ENCODE results near the gene LRPAP1. TPM values are rescaled to one million over a fixed set of nuclear protein-coding genes. Genes with fewer than 3 reads are reported as not detected.

Gene LRPAP1
- total and polyA plus RNA-seq, 2 experiments from 2014 or later, result 63.0 to 82.5 TPM

DNA sequence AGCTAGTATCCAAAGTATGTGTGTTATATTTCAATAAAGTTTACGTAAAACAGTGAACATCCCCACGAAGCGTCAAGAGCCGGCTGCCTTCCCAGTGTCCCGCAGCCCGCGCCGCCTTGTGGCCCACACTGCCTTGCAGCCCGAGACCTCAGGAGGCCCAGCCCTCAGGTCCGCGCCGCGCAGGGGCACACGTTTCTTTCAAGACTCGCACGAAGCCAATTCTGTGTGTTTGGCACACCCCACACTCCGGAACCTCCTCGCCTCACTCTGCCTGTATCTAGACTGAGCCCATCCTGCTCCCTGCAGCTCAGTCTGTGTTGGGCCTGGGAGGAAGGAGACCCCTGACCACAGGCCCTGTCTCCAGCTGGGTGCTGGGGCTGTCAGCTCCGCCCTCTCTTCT lies 5.8 kb downstream of the LRPAP1 start:
- H3K27ac Mint-ChIP-seq, result no peak overlapping the region; the same call in 1 of the 2 replicates
- H3K4me1 ChIP-seq (ENCODE audit: insufficient read depth), result peaks cover 11% of the 10 kb centered on the region; the same call in 1 of the 2 replicates
- no peaks in the 10 kb centered on the region for H3K9me3 Mint-ChIP-seq
- no peak overlapping the region for H3K4me3 Mint-ChIP-seq
- no peak for DNase-seq (ENCODE audit: low spot score)
- peaks cover 14% of the 10 kb centered on the region; the same call in 1 of the 2 replicates for H3K36me3 ChIP-seq (ENCODE audit: insufficient read depth)
- peaks cover 28% of the 10 kb centered on the region for H4K20me1 ChIP-seq (replicated peaks; ENCODE audit: insufficient read depth)
- no peak overlapping the region for H3K4me2 ChIP-seq
- H3K79me2 ChIP-seq (replicated peaks; ENCODE audit: insufficient read depth), result peaks cover 42% of the 10 kb centered on the region
- peaks cover 22% of the 10 kb centered on the region for H3K4me1 Mint-ChIP-seq
- no peaks in the 10 kb centered on the region for H3K9me2 ChIP-seq (ENCODE audit: insufficient read depth)
- no peak overlapping the region for H2AFZ ChIP-seq
- no peaks in the 10 kb centered on the region for H3F3A ChIP-seq (replicated peaks; ENCODE audit: low read depth)
- no peak overlapping the region for H3K4me3 ChIP-seq
- no peak; the same call in 2 of the 3 replicates for ATAC-seq
- peaks cover 7% of the 10 kb centered on the region for H3K27me3 Mint-ChIP-seq (ENCODE audit: insufficient read depth, low read depth, poor library complexity)
- peaks cover 4% of the 10 kb centered on the region; the same call in 1 of the 2 replicates for H3K27me3 ChIP-seq (ENCODE audit: insufficient read depth)
- no peak overlapping the region for H3K27ac ChIP-seq (ENCODE audit: low read depth)
- peaks cover 30% of the 10 kb centered on the region for H3K36me3 Mint-ChIP-seq (ENCODE audit: low read depth)
- no peak for TF ChIP-seq NANOG (IDR thresholded peaks at IDR 0.05; ENCODE audit: borderline replicate concordance)
- no peak for TF ChIP-seq ZNF331 (CRISPR knock-in tag; IDR thresholded peaks at IDR 0.05; ENCODE audit: low read depth)
- TF ChIP-seq CREB1 (CRISPR knock-in tag; IDR thresholded peaks at IDR 0.05; ENCODE audit: low read depth), result no peak
- TF ChIP-seq, protein P1, sequence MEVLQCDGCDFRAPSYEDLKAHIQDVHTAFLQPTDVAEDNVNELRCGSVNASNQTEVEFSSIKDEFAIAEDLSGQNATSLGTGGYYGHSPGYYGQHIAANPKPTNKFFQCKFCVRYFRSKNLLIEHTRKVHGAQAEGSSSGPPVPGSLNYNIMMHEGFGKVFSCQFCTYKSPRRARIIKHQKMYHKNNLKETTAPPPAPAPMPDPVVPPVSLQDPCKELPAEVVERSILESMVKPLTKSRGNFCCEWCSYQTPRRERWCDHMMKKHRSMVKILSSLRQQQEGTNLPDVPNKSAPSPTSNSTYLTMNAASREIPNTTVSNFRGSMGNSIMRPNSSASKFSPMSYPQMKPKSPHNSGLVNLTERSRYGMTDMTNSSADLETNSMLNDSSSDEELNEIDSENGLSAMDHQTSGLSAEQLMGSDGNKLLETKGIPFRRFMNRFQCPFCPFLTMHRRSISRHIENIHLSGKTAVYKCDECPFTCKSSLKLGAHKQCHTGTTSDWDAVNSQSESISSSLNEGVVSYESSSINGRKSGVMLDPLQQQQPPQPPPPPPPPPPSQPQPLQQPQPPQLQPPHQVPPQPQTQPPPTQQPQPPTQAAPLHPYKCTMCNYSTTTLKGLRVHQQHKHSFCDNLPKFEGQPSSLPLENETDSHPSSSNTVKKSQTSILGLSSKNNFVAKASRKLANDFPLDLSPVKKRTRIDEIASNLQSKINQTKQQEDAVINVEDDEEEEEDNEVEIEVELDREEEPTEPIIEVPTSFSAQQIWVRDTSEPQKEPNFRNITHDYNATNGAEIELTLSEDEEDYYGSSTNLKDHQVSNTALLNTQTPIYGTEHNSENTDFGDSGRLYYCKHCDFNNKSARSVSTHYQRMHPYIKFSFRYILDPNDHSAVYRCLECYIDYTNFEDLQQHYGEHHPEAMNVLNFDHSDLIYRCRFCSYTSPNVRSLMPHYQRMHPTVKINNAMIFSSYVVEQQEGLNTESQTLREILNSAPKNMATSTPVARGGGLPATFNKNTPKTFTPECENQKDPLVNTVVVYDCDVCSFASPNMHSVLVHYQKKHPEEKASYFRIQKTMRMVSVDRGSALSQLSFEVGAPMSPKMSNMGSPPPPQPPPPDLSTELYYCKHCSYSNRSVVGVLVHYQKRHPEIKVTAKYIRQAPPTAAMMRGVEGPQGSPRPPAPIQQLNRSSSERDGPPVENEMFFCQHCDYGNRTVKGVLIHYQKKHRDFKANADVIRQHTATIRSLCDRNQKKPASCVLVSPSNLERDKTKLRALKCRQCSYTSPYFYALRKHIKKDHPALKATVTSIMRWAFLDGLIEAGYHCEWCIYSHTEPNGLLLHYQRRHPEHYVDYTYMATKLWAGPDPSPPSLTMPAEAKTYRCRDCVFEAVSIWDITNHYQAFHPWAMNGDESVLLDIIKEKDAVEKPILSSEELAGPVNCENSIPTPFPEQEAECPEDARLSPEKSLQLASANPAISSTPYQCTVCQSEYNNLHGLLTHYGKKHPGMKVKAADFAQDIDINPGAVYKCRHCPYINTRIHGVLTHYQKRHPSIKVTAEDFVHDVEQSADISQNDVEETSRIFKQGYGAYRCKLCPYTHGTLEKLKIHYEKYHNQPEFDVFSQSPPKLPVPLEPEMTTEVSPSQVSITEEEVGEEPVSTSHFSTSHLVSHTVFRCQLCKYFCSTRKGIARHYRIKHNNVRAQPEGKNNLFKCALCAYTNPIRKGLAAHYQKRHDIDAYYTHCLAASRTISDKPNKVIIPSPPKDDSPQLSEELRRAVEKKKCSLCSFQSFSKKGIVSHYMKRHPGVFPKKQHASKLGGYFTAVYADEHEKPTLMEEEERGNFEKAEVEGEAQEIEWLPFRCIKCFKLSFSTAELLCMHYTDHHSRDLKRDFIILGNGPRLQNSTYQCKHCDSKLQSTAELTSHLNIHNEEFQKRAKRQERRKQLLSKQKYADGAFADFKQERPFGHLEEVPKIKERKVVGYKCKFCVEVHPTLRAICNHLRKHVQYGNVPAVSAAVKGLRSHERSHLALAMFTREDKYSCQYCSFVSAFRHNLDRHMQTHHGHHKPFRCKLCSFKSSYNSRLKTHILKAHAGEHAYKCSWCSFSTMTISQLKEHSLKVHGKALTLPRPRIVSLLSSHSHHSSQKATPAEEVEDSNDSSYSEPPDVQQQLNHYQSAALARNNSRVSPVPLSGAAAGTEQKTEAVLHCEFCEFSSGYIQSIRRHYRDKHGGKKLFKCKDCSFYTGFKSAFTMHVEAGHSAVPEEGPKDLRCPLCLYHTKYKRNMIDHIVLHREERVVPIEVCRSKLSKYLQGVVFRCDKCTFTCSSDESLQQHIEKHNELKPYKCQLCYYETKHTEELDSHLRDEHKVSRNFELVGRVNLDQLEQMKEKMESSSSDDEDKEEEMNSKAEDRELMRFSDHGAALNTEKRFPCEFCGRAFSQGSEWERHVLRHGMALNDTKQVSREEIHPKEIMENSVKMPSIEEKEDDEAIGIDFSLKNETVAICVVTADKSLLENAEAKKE (CRISPR knock-in tag; IDR thresholded peaks at IDR 0.05), result no peak
- no peak for TF ChIP-seq CTCF (conservative IDR thresholded peaks at IDR 0.05; ENCODE audit: low read depth in 2 of 2)
- TF ChIP-seq JUNB (IDR thresholded peaks at IDR 0.05; ENCODE audit: unreplicated experiment), result no peak
- no peak for TF ChIP-seq EZH2 (IDR thresholded peaks at IDR 0.05; ENCODE audit: low read depth, unreplicated experiment)
- TF ChIP-seq REST (IDR thresholded peaks at IDR 0.05; ENCODE audit: unreplicated experiment), result no peak
- TF ChIP-seq POLR2AphosphoS5 (IDR thresholded peaks at IDR 0.05; ENCODE audit: low read depth), result no peak
- TF ChIP-seq STAT1 (IDR thresholded peaks at IDR 0.05; ENCODE audit: unreplicated experiment), result no peak
- no peak for TF ChIP-seq EZH2phosphoT487 (IDR thresholded peaks at IDR 0.05; ENCODE audit: unreplicated experiment)
- no peak for TF ChIP-seq ETS1 (IDR thresholded peaks at IDR 0.05)
- no peak for TF ChIP-seq ZNF114 (CRISPR knock-in tag; IDR thresholded peaks at IDR 0.05)
